ACC112 (cell line): Measurements from ENCODE around the gene TPD52L1.

ENCODE experiments used
- H2AFZ ChIP-seq: fragments of 200-600 bp; sonication (generic); one replicate; pipeline ENCODE4 v1.6.0; 2017; ENCODE audit warnings: antibody characterized with exemption, low read length; ENCODE audit not compliant: unreplicated experiment
- H3K27ac ChIP-seq: fragments of 200-600 bp; sonication (generic); 2 replicates; pipeline ENCODE4 v1.5.1; 2014; ENCODE audit warnings: low read depth, mild to moderate bottlenecking, antibody characterized with exemption, low read length, moderate library complexity
- H3K27me3 ChIP-seq: fragments of 200-600 bp; sonication (generic); 2 replicates; pipeline ENCODE4 v1.6.1; 2014; ENCODE audit warnings: mild to moderate bottlenecking, antibody characterized with exemption, low read length, moderate library complexity, mixed read lengths; ENCODE audit not compliant: insufficient read depth
- H3K36me3 ChIP-seq: fragments of 200-600 bp; sonication (generic); 2 replicates; pipeline ENCODE4 v1.6.1; 2016; ENCODE audit warnings: mild to moderate bottlenecking, antibody characterized with exemption, low read length, moderate library complexity, mixed read lengths; ENCODE audit not compliant: insufficient read depth
- H3K4me1 ChIP-seq: fragments of 200-600 bp; sonication (generic); one replicate; pipeline ENCODE4 v1.6.1; 2016; ENCODE audit warnings: low read length, mixed read lengths; ENCODE audit not compliant: insufficient read depth, unreplicated experiment, control insufficient read depth
- H3K4me3 ChIP-seq: fragments of 200-600 bp; sonication (generic); 2 replicates; pipeline ENCODE4 v1.5.1; 2014; ENCODE audit warnings: mild to moderate bottlenecking, low read depth, low read length
- H3K79me2 ChIP-seq: fragments of 200-600 bp; sonication (generic); one replicate; pipeline ENCODE4 v1.6.0; 2016; ENCODE audit warnings: low read length; ENCODE audit not compliant: control insufficient read depth, unreplicated experiment, insufficient read depth

The TPD52L1 gene

GRCh38 chr6:125207956-125208355 lies 54.4 kb downstream of the TPD52L1 start:
- no peaks in the 10 kb centered on the region for H3K79me2 ChIP-seq
- no peaks in the 10 kb centered on the region for H3K27me3 ChIP-seq
- H3K4me3 ChIP-seq: no peak overlapping the region
- H3K36me3 ChIP-seq: no peaks in the 10 kb centered on the region
- H3K4me1 ChIP-seq: peaks cover 11% of the 10 kb centered on the region
- no peak overlapping the region for H3K27ac ChIP-seq
- no peak overlapping the region for H2AFZ ChIP-seq

- Histone ChIP-seq H3K27me3 (no peaks in the 10 kb centered on the region), H3K27ac (no peak overlapping the region), H3K4me1 (peaks cover 3% of the 10 kb centered on the region), H3K36me3 (no peaks in the 10 kb centered on the region), H3K79me2 (no peaks in the 10 kb centered on the region), H2AFZ (no peak overlapping the region), H3K4me3 (no peak overlapping the region)
Observed at GRCh38 chr6:125208625-125209249, 55.2 kb downstream of the TPD52L1 start.

- no peaks in the 10 kb centered on the region for H3K4me1 ChIP-seq
- H2AFZ ChIP-seq: no peak overlapping the region
- H3K4me3 ChIP-seq: no peak overlapping the region
- H3K79me2 ChIP-seq: no peaks in the 10 kb centered on the region
- no peak overlapping the region for H3K27ac ChIP-seq
- H3K36me3 ChIP-seq: no peaks in the 10 kb centered on the region
- no peaks in the 10 kb centered on the region for H3K27me3 ChIP-seq
Observed at GRCh38 chr6:125210667-125211066, 57.1 kb downstream of the TPD52L1 start.

DNA sequence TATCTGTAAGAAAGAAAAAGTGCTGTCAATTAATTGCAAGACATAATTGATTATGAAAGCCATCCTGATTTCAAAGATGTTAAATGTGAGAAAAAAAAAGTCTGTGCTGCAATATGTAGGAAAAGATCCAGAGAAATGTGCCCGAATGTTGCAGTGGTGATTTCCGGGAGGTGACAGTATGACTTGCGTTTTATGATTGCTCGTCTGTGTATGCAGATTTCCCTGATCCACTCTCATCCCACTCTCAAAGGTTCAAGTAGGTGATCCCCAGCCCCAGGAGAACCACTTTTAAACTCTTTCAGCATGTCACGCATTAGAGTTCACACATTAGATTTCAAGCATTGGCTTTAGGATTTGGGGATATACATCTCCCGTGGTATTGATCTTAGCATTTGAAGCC lies 57.8 kb downstream of the TPD52L1 start:
- Histone ChIP-seq H2AFZ (no peak overlapping the region), H3K36me3 (no peaks in the 10 kb centered on the region), H3K27me3 (no peaks in the 10 kb centered on the region), H3K4me1 (no peaks in the 10 kb centered on the region), H3K4me3 (no peak overlapping the region), H3K27ac (no peak overlapping the region), H3K79me2 (no peaks in the 10 kb centered on the region)

GRCh38 chr6:125212377-125212776 lies 58.8 kb downstream of the TPD52L1 start:
- no peak overlapping the region for H3K27ac ChIP-seq
- no peaks in the 10 kb centered on the region for H3K4me1 ChIP-seq
- H3K36me3 ChIP-seq: no peaks in the 10 kb centered on the region
- H3K4me3 ChIP-seq: no peak overlapping the region
- H2AFZ ChIP-seq: peak overlapping the region; percentile 66
- H3K79me2 ChIP-seq: no peaks in the 10 kb centered on the region
- H3K27me3 ChIP-seq: no peaks in the 10 kb centered on the region

DNA sequence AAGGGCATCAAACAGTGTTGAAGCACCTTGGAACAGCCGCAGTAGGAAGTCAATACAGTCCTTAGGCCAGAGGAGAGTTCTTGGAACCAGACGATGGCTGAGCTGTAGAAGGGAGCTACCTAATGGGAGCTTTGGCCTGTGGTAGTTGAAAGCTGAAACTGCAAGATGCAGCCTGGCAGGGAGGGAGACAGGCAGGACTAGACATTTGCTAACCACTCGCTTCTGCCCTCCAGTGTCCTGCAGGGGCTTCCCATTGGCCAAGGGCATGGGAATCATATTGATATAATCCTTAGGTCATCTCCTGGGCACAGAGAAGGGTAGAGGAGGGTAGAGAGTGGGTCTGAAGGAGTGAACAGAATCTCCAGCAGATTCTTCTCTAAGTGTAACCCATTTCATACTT lies 60.4 kb downstream of the TPD52L1 start:
- Histone ChIP-seq H3K36me3 (no peaks in the 10 kb centered on the region), H3K27ac (no peak overlapping the region), H3K4me1 (no peaks in the 10 kb centered on the region), H2AFZ (no peak overlapping the region), H3K27me3 (no peaks in the 10 kb centered on the region), H3K79me2 (no peaks in the 10 kb centered on the region), H3K4me3 (no peak overlapping the region)

DNA sequence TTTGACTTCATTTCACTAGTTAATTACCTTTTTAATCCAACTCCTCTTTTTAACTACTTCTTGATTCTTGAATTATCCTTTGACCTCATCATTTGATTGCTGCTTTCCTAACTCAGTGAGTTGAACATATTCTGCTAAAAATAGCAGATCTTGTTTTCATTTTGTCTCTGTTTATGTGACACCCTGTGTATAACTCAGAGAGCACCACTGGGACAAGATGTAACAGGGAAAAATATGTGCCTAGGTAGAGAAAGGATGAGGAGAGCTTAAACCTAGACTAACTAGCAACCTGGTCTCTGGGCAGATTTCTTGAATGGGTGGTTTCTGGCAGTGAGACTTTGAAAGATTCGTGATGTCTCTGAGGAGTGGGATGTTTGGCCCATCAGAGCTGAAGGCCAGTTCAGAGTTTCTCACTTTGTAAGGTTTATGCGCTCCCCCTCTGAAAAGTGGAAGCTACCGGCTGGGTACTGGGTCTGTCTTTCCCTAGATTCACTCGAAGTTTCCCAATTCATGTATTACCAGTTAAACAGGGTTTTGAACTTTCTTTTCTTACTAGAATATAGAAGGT lies 61.8 kb downstream of the TPD52L1 start:
- no peaks in the 10 kb centered on the region for H3K36me3 ChIP-seq
- H3K27ac ChIP-seq: no peak overlapping the region

GRCh38 chr6:125216015-125216414 lies 62.4 kb downstream of the TPD52L1 start:
- no peak overlapping the region for H3K4me3 ChIP-seq
- H2AFZ ChIP-seq: no peak overlapping the region
- H3K36me3 ChIP-seq: no peaks in the 10 kb centered on the region
- H3K4me1 ChIP-seq: no peaks in the 10 kb centered on the region
- no peak overlapping the region for H3K27ac ChIP-seq
- no peaks in the 10 kb centered on the region for H3K79me2 ChIP-seq
- no peaks in the 10 kb centered on the region for H3K27me3 ChIP-seq

More for the DNA sequence above, 61.8 kb downstream of the TPD52L1 start:
- Histone ChIP-seq H3K27me3 (no peaks in the 10 kb centered on the region), H2AFZ (no peak overlapping the region), H3K4me3 (no peak overlapping the region), H3K4me1 (no peaks in the 10 kb centered on the region), H3K79me2 (no peaks in the 10 kb centered on the region)

GRCh38 chr6:125217369-125217768 lies 63.8 kb downstream of the TPD52L1 start:
- Histone ChIP-seq H3K27ac (no peak overlapping the region), H3K36me3 (no peaks in the 10 kb centered on the region), H3K79me2 (no peaks in the 10 kb centered on the region), H3K4me3 (no peak overlapping the region), H2AFZ (no peak overlapping the region), H3K27me3 (no peaks in the 10 kb centered on the region), H3K4me1 (no peaks in the 10 kb centered on the region)

GRCh38 chr6:125217992-125218391 lies 64.4 kb downstream of the TPD52L1 start:
- H2AFZ ChIP-seq: no peak overlapping the region
- no peak overlapping the region for H3K4me3 ChIP-seq
- no peaks in the 10 kb centered on the region for H3K36me3 ChIP-seq
- H3K4me1 ChIP-seq: no peaks in the 10 kb centered on the region
- H3K79me2 ChIP-seq: no peaks in the 10 kb centered on the region
- no peaks in the 10 kb centered on the region for H3K27me3 ChIP-seq
- no peak overlapping the region for H3K27ac ChIP-seq

DNA sequence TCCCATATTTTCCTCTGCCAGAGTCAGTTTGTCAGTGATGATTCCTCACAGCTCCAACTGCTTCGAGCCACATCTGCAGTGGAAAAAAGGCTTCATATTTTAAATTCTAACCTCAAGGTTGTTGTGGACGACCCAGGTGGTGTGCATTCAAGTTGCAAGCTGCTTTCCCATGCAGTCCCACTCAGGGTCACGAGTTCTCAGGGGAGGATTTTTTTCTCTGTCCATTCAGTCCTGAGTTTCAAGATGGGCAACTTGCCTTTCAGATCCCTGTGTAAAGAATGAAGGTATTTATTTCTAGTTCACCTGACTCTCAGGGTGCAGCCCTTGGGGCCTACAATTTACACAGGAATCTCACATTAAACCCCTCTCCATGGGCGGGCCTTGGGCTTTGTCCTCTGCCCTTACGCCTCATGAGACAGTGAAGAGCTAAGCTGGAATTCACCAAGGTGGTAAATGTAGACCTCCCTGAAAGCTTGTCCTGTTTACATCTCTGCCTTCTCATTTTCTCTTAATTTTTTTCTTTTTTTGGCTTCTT lies 65.9 kb downstream of the TPD52L1 start:
- Histone ChIP-seq H2AFZ (no peak overlapping the region), H3K27me3 (no peaks in the 10 kb centered on the region), H3K4me1 (no peaks in the 10 kb centered on the region), H3K79me2 (no peaks in the 10 kb centered on the region), H3K36me3 (no peaks in the 10 kb centered on the region), H3K27ac (no peak overlapping the region), H3K4me3 (no peak overlapping the region)
